Right atrium auricular region (tissue), 2 donors: Measurements from ENCODE around the gene DAPK3. TPM values are rescaled to one million over a fixed set of nuclear protein-coding genes. Genes with fewer than 3 reads are reported as not detected.
"Not testable (repeated sequence)": the region's sequence is repeated elsewhere in the genome, so short reads cannot be mapped to it uniquely, and the experiment has no call there.

Experiments
- DNase-seq: peaks from one replicate; pipeline ENCODE4 v3.0.0-alpha.2; 2019; ENCODE audit warnings: low spot score
- H3K27ac ChIP-seq, 2 donors: fragments of 200-600 bp; sonication (generic); 1 replicate in 1 of 2; 2 replicates in 1 of 2; pipeline ENCODE4 v1.5.1; 2016 to 2019
- H3K27me3 ChIP-seq, 2 donors: fragments of 200-600 bp; sonication (generic); one replicate each; pipeline versions ENCODE4 v1.5.1 to v1.6.0; 2017 to 2019
- H3K36me3 ChIP-seq: fragments of 200-600 bp; sonication (generic); one replicate; pipeline ENCODE4 v1.5.1; 2016
- H3K4me1 ChIP-seq, 2 donors: fragments of 200-600 bp; sonication (generic); one replicate each; pipeline versions ENCODE4 v1.5.1 to v1.6.0; 2017 to 2019
- H3K4me3 ChIP-seq, 2 donors: fragments of 200-600 bp; sonication (generic); 1 replicate in 1 of 2; 2 replicates in 1 of 2; pipeline ENCODE4 v1.5.1; 2017 to 2019; ENCODE audit warnings: mild to moderate bottlenecking in 1 of 2, moderate library complexity in 1 of 2
- H3K9me3 ChIP-seq, 2 donors: fragments of 200-600 bp; sonication (generic); one replicate each; pipeline ENCODE4 v1.5.1; 2019
- total RNA-seq, 2 donors: library from RNA; depleted of rRNA; stranded (reverse); fragments of >200 nt; gene quantifications; one replicate each; pipeline ENCODE4 v1.1.0, GENCODE V29; 2016
- TF ChIP-seq, protein P1 (sequence below), 2 donors: fragments of 200-600 bp; sonication (generic); IDR thresholded peaks; one replicate each; pipeline ENCODE4 v1.5.1; 2019; ENCODE audit warnings: antibody characterized with exemption in 2 of 2

DAPK3 gene
- total RNA-seq, 2 donors from 2014 or later = 46.2 to 202 TPM

DNA sequence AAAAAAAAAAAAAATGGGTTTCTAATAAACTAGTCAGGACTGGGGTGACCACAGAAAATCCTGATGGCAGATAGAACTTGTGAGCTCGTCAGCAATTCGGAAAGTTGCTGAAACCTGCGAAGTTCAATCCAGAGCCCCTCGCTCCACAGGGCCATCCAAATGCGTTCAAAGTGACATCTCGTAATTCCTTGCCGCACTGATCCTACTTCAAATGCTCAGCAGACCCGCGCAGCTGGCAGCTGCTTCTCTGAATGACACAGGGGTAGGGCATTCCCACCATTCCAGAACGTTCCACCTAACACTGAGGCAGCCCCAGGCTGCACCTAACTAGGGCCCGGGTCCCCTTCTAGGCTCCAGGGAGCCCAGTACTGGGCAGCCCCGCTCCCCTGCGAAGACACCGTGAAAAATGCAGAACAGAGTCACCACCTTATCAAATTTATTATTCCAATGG, 4.8 kb upstream of the DAPK3 start:
- H3K9me3 ChIP-seq = no peaks in the 10 kb centered on the region
- peaks cover 58% of the 10 kb centered on the region for H3K36me3 ChIP-seq
- no peak for DNase-seq
- TF ChIP-seq, protein P1, sequence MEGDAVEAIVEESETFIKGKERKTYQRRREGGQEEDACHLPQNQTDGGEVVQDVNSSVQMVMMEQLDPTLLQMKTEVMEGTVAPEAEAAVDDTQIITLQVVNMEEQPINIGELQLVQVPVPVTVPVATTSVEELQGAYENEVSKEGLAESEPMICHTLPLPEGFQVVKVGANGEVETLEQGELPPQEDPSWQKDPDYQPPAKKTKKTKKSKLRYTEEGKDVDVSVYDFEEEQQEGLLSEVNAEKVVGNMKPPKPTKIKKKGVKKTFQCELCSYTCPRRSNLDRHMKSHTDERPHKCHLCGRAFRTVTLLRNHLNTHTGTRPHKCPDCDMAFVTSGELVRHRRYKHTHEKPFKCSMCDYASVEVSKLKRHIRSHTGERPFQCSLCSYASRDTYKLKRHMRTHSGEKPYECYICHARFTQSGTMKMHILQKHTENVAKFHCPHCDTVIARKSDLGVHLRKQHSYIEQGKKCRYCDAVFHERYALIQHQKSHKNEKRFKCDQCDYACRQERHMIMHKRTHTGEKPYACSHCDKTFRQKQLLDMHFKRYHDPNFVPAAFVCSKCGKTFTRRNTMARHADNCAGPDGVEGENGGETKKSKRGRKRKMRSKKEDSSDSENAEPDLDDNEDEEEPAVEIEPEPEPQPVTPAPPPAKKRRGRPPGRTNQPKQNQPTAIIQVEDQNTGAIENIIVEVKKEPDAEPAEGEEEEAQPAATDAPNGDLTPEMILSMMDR (IDR thresholded peaks at IDR 0.05) = no peak
- H3K27me3 ChIP-seq = no peaks in the 10 kb centered on the region
- peaks cover 0 to 5% of the 10 kb centered on the region in 2 donors for H3K4me1 ChIP-seq
- H3K27ac ChIP-seq = no peak overlapping the region
- no peak overlapping the region for H3K4me3 ChIP-seq

DNA sequence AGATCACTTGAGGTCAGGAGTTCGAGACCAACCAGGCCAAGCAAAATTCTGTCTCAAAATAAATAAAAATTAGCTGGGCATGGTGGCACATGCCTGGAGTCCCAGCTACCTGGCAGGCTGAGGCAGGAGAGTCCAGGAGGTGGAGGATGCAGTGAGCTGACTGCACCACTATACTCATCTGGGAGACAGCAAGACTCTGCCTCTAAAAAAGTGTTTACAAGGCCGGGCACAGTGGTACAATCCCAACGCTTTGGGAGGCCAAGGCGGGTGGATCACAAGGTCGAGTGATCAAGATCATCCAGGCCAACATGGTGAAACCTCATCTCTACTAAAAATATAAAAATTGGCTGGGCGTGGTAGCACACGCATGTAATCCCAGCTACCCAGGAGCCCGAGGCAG, 4.2 kb upstream of the DAPK3 start:
- H3K4me1 ChIP-seq = peaks cover 0 to 6% of the 10 kb centered on the region in 2 donors
- TF ChIP-seq, protein P1 (IDR thresholded peaks at IDR 0.05) = no peak
- H3K9me3 ChIP-seq = no peaks in the 10 kb centered on the region
- DNase-seq = no peak
- peaks cover 53% of the 10 kb centered on the region for H3K36me3 ChIP-seq
- H3K4me3 ChIP-seq = no peak overlapping the region
- H3K27ac ChIP-seq = no peak overlapping the region
- no peaks in the 10 kb centered on the region for H3K27me3 ChIP-seq

DNA sequence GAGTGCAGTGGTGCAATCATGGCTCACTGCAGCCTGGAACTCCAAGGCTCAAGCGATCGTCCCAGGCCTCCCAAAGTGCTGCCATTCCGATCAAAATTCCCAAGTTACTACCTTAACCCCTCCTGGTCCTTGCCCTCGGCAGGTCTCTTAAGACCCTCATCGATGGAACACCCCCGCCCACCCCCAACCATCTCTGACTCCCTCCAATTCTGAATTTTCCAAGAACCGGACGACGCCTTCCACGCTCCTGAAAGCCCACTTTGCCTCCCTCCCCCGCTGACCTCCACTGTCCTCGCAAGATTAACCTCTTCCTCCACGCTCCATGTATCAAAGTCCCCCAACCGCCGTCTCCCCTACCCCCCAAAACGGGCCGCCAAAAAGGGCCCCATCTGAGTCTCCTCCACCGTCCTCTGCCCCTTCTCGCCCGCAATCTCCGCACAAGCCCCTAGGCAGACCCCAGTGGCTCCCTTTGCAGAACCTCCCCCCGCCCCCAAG, 539 bp downstream of the DAPK3 start:
- TF ChIP-seq, protein P1 (IDR thresholded peaks at IDR 0.05) = no peak
- Histone ChIP-seq H3K27me3 (no peaks in the 10 kb centered on the region), H3K27ac (peak overlapping the region; percentile 99 to 100), H3K36me3 (peaks cover 40% of the 10 kb centered on the region), H3K4me1 (peaks cover 0 to 54% of the 10 kb centered on the region in 2 donors), H3K9me3 (no peaks in the 10 kb centered on the region), H3K4me3 (peak overlapping the region; percentile 95 to 99)
- DNase-seq = no peak

DNA sequence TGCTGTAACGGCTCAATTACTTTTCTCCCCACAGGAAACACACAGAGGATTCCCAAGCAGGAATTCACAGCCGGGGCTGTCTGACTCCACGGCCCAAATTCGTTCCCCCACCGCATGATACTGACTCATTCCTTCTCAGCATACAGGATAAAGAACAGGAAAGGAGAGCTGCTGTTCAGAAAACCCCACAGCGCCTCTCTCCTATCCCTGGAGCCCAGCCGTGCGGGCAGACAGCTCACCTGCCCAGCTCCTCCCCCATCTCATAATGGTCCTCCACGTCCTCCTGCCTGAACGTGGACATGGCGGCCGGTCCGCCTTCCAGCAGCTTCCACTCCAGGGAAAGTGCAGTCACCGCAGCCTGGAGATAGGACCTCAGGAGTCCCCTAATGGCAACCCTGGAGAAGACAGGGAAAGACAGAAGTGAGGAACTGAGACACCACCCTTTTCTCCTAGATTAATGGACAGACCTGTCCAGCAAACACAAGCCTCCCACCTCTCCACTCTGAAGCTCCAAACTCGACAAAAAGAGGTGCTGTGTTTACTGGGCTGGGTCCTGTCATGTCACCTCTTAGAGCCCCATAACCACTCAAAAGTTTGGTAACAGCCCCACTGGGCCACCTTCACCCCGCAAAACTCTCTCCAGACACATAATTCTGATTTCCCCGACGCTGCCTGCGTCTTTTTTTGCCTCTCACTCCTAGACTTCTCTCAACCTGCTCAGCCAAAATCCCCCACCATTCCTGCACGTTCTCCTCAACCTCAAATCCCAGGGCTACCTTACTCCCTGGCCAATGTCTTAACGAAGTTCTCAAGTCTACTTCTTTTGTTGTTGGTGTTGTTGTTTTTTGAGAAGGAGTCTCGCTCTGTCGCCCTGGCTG, 1.2 kb downstream of the DAPK3 start:
- no peak for DNase-seq
- Histone ChIP-seq H3K27me3 (no peaks in the 10 kb centered on the region), H3K4me3 (peak overlapping the region; percentile 95 to 99), H3K27ac (peak overlapping the region; percentile 99 to 100), H3K4me1 (peaks cover 0 to 59% of the 10 kb centered on the region in 2 donors), H3K36me3 (peaks cover 42% of the 10 kb centered on the region), H3K9me3 (no peaks in the 10 kb centered on the region)
- TF ChIP-seq, protein P1 (IDR thresholded peaks at IDR 0.05) = peak in 1 of 2 donors; percentile 23

DNA sequence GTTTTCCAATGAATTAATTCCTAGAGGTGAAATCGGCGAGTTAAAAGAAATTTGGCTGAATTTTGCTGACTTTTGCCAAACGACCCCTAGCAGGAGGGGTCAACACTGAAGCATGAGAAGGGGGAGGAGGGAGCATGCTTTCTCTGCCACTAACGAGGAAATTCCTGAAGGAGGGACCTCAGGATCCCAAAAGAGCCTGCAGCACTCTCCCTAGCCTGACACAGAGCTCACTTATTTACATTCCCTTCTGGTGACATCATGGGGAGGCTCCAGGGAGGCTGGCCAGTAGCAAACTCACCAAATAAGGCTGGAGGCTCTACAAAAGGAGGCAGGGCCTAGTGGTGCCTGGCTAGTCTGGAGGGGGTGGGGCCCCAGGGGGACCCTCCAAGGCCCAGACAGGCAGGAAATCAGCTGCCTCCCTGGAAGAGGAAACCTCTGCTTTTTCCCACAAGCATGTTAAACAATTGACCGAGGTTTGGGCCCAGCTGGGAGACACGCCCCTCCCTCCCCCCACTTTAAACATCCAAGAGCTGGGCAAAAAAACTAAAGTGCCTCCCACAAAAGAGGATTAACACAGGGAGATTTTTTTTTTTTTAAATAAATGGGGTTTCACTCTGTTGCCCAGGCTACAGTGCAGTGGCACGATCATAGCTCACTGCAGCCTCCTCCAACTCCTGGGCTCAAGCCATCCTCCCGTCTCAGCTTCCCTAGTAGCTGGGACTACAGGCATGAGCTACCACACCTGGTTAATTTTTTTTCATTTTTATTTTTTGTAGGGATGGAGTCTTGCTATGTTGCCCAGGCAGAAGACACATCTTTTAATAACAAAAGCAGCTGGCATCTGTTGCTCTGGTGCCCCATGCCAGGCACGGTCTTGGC, 2.1 kb downstream of the DAPK3 start:
- Histone ChIP-seq H3K4me1 (peaks cover 0 to 63% of the 10 kb centered on the region in 2 donors), H3K27me3 (no peaks in the 10 kb centered on the region), H3K27ac (peak overlapping the region; percentile 99 to 100), H3K9me3 (no peaks in the 10 kb centered on the region), H3K36me3 (peaks cover 51% of the 10 kb centered on the region), H3K4me3 (peak overlapping the region; percentile 4 to 95)
- DNase-seq = peak; percentile 97
- TF ChIP-seq, protein P1 (IDR thresholded peaks at IDR 0.05) = no peak

DNA sequence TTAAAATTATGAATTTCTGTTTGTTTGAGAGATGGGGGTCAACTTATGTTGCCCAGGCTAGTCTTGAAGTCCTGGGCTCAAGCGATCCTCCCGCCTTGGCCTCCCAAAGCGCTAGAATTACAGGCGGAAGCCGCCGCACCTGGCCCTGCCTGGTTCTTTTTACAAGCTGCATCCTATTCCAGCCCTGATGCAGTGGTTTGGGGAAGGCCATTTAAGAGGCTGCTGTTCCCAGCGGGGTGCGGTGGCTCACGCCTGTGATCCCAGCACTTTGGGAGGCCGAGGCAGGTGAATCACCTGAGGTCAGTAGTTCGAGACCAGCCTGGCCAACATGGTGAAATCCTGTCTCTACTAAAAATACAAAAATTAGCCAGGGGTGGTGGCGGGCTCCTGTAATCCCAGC, 2.9 kb downstream of the DAPK3 start:
- Histone ChIP-seq H3K4me1 (peaks cover 0 to 63% of the 10 kb centered on the region in 2 donors), H3K4me3 (peak overlapping the region in 1 of 2 donors; percentile 17), H3K27ac (peak overlapping the region; percentile 99 to 100), H3K36me3 (peaks cover 59% of the 10 kb centered on the region)
- DNase-seq, H3K9me3 ChIP-seq, H3K27me3 ChIP-seq: not testable (repeated sequence)
